PC-3 (cell line): Measurements from ENCODE around the gene SETBP1. TPM values are rescaled to one million over a fixed set of nuclear protein-coding genes. Genes with fewer than 3 reads are reported as not detected.

Experiments
- ATAC-seq: fragments of 200-7000 bp; cut with Tn5 transposase; 2 replicates; pipeline ENCODE4 v1.9.1; 2020; ENCODE audit warnings: mild to moderate bottlenecking, moderate library complexity
- BruUV-seq: library from RNA; stranded (reverse); fragments of 400-500 nt; replicated peaks from 2 replicates; lab custom pipeline; 2021; lab: Mats Ljungman, UMichigan
- CTCF ChIA-PET: fragments of 300-600 bp; sonication (Branson Sonifier 250); formaldehyde crosslinking; loops from one replicate; lab custom pipeline; 2022; ENCODE audit warnings: antibody characterized with exemption; lab: Charles Lee
- POLR2A ChIA-PET: fragments of 300-600 bp; sonication (Branson Sonifier 250); formaldehyde crosslinking; loops from one replicate; lab custom pipeline; 2022; ENCODE audit warnings: antibody characterized with exemption; ENCODE audit not compliant: unreplicated experiment; lab: Charles Lee
- DNase-seq: peaks from one replicate; pipeline ENCODE4 v3.0.0-alpha.2; 2015
- H2AFZ ChIP-seq: fragments of 300-600 bp; sonication (generic); 2 replicates; pipeline ENCODE4 v1.6.0; 2016; ENCODE audit warnings: antibody characterized with exemption, low read length
- H3F3A ChIP-seq: fragments of 300-600 bp; sonication (generic); one replicate; pipeline ENCODE4 v1.6.0; 2017; ENCODE audit warnings: antibody characterized with exemption, low read length, control low read depth, mild to moderate bottlenecking; ENCODE audit not compliant: unreplicated experiment
- H3K27ac ChIP-seq: fragments of 300-600 bp; sonication (generic); 2 replicates; pipeline ENCODE4 v1.5.1; 2016; ENCODE audit warnings: mild to moderate bottlenecking, low read length
- H3K27me3 ChIP-seq: fragments of 300-600 bp; sonication (generic); 2 replicates; pipeline ENCODE4 v1.6.1; 2016; ENCODE audit warnings: low read length, mixed read lengths
- H3K36me3 ChIP-seq: fragments of 300-600 bp; sonication (generic); 2 replicates; pipeline ENCODE4 v1.6.1; 2016; ENCODE audit warnings: low read depth, mixed run types, low read length, mixed read lengths
- H3K4me1 ChIP-seq: fragments of 300-600 bp; sonication (generic); 2 replicates; pipeline ENCODE4 v1.5.1; 2016; ENCODE audit warnings: low read length; ENCODE audit not compliant: insufficient read depth
- H3K4me2 ChIP-seq: fragments of 300-600 bp; sonication (generic); 2 replicates; pipeline ENCODE4 v1.6.0; 2016; ENCODE audit warnings: low read length
- H3K4me3 ChIP-seq: fragments of 300-600 bp; sonication (generic); 2 replicates; pipeline ENCODE4 v1.5.1; 2016; ENCODE audit warnings: mild to moderate bottlenecking, low read length, mixed read lengths
- H3K79me2 ChIP-seq: fragments of 300-600 bp; sonication (generic); 2 replicates; pipeline ENCODE4 v1.6.1; 2017; ENCODE audit warnings: low read length, mixed read lengths
- H3K9ac ChIP-seq: fragments of 300-600 bp; sonication (generic); 2 replicates; pipeline ENCODE4 v1.6.0; 2016; ENCODE audit warnings: mild to moderate bottlenecking, low read length
- H3K9me2 ChIP-seq: fragments of 300-600 bp; sonication (generic); replicated peaks from 2 replicates; pipeline ENCODE4 v1.6.1; 2016; ENCODE audit warnings: mixed run types, low read length, mixed read lengths
- H3K9me3 ChIP-seq: fragments of 300-600 bp; sonication (generic); 2 replicates; pipeline ENCODE4 v1.6.1; 2016; ENCODE audit warnings: low read length, mixed read lengths
- H4K20me1 ChIP-seq: fragments of 300-600 bp; sonication (generic); 2 replicates; pipeline ENCODE4 v1.6.1; 2016; ENCODE audit warnings: low read length, mixed read lengths
- CTCF ChIP-seq: fragments of 300-600 bp; sonication (generic); conservative IDR thresholded peaks from 2 replicates; pipeline ENCODE4 v1.5.1; 2017; ENCODE audit warnings: antibody characterized with exemption, low read depth, mild to moderate bottlenecking, low read length
- EZH2 ChIP-seq: fragments of 300-600 bp; sonication (generic); IDR thresholded peaks from one replicate; pipeline ENCODE4 v1.6.1; 2017; ENCODE audit warnings: antibody characterized with exemption, mild to moderate bottlenecking, low read length; ENCODE audit not compliant: unreplicated experiment
- EZH2phosphoT487 ChIP-seq: fragments of 300-600 bp; sonication (generic); IDR thresholded peaks from 2 replicates; pipeline ENCODE4 v1.6.1; 2018; ENCODE audit warnings: mild to moderate bottlenecking, antibody characterized with exemption, low read length, borderline replicate concordance
- intact Hi-C: fragments of 100-400 bp; cut with micrococcal nuclease; formaldehyde crosslinking; loops from 2 replicates; pipeline ENCODE4 v1.9.0; 2023
- total RNA-seq: library from RNA; depleted of rRNA; stranded (reverse); fragments of >200 nt; gene quantifications from 2 replicates; pipeline ENCODE4 v1.2.3, GENCODE V29; 2014

SETBP1 gene
- total RNA-seq, 1 experiment from 2014 or later: 2.3 TPM

- no peaks in the 10 kb centered on the region for H4K20me1 ChIP-seq
- ChIA-PET POLR2A (no interaction called here), CTCF (no interaction called here)
- no peaks in the 10 kb centered on the region for H3K79me2 ChIP-seq
- no peak overlapping the region for H2AFZ ChIP-seq
- H3K9me3 ChIP-seq: no peaks in the 10 kb centered on the region
- BruUV-seq: no TSS peak
- no peaks in the 10 kb centered on the region for H3K36me3 ChIP-seq
- H3K4me3 ChIP-seq: no peak overlapping the region
- no peak for DNase-seq
- no peaks in the 10 kb centered on the region for H3K27me3 ChIP-seq
- H3K4me2 ChIP-seq: no peak overlapping the region
- H3K4me1 ChIP-seq: no peaks in the 10 kb centered on the region; the same call in 1 of the 2 replicates
- intact Hi-C loops: no loop called here
- H3F3A ChIP-seq: no peaks in the 10 kb centered on the region
- H3K27ac ChIP-seq: no peak overlapping the region
- TF ChIP-seq CTCF (no peak), EZH2 (no peak), EZH2phosphoT487 (no peak)
- H3K9ac ChIP-seq: no peak overlapping the region
- no peak for ATAC-seq
- no peaks in the 10 kb centered on the region for H3K9me2 ChIP-seq
These were observed 421.4 kb downstream of the SETBP1 start for GRCh38 chr18:45102126-45102525.

GRCh38 chr18:45102863-45103262 lies 422.2 kb downstream of the SETBP1 start:
- ATAC-seq: no peak
- Histone ChIP-seq H3K9me3 (no peaks in the 10 kb centered on the region), H3K79me2 (no peaks in the 10 kb centered on the region), H3K4me1 (no peaks in the 10 kb centered on the region; the same call in 1 of the 2 replicates), H3K9me2 (no peaks in the 10 kb centered on the region), H3K9ac (no peak overlapping the region), H3K4me2 (no peak overlapping the region), H3K4me3 (no peak overlapping the region), H2AFZ (no peak overlapping the region), H4K20me1 (no peaks in the 10 kb centered on the region), H3K36me3 (no peaks in the 10 kb centered on the region), H3K27ac (no peak overlapping the region), H3F3A (no peaks in the 10 kb centered on the region), H3K27me3 (no peaks in the 10 kb centered on the region)
- intact Hi-C loops: no loop called here
- ChIA-PET CTCF (no interaction called here), POLR2A (no interaction called here)
- no TSS peak for BruUV-seq
- no peak for DNase-seq
- TF ChIP-seq EZH2phosphoT487: no peak
- no peak for TF ChIP-seq CTCF
- no peak for TF ChIP-seq EZH2

- no peaks in the 10 kb centered on the region for H3K9me3 ChIP-seq
- ATAC-seq (no peak), DNase-seq (no peak)
- H3K4me1 ChIP-seq: no peaks in the 10 kb centered on the region; the same call in 1 of the 2 replicates
- no peaks in the 10 kb centered on the region for H4K20me1 ChIP-seq
- intact Hi-C loops: no loop called here
- CTCF ChIA-PET: no interaction called here
- no peak overlapping the region for H3K4me3 ChIP-seq
- TF ChIP-seq CTCF: no peak
- no peak for TF ChIP-seq EZH2phosphoT487
- TF ChIP-seq EZH2: no peak
- H3K9ac ChIP-seq: no peak overlapping the region
- no peak overlapping the region for H3K4me2 ChIP-seq
- H3K27ac ChIP-seq: no peak overlapping the region
- POLR2A ChIA-PET: no interaction called here
- H3K27me3 ChIP-seq: no peaks in the 10 kb centered on the region
- H3K79me2 ChIP-seq: no peaks in the 10 kb centered on the region
- no peaks in the 10 kb centered on the region for H3K36me3 ChIP-seq
- H3F3A ChIP-seq: no peaks in the 10 kb centered on the region
- no peaks in the 10 kb centered on the region for H3K9me2 ChIP-seq
- no peak overlapping the region for H2AFZ ChIP-seq
- no TSS peak for BruUV-seq
These were observed 422.8 kb downstream of the SETBP1 start for GRCh38 chr18:45103319-45104048.
